IMR-90 (cell line): Measurements from ENCODE around the gene MIER3. TPM values are rescaled to one million over a fixed set of nuclear protein-coding genes. Genes with fewer than 3 reads are reported as not detected.

ENCODE experiments used
- ATAC-seq: fragments of 200-7000 bp; cut with Tn5 transposase; 2 replicates; pipeline ENCODE4 v1.9.1; 2020; ENCODE audit warnings: low read depth, mild to moderate bottlenecking, moderate library complexity
- BruUV-seq: library from RNA; stranded (reverse); fragments of 400-500 nt; replicated peaks from 2 replicates; lab custom pipeline; 2021; lab: Mats Ljungman, UMichigan
- CTCF ChIA-PET: fragments of 300-600 bp; formaldehyde crosslinking; extraction: SDS; loops from one replicate; lab custom pipeline; 2021; ENCODE audit warnings: antibody characterized with exemption; lab: Yijun Ruan, JAX
- POLR2A ChIA-PET: fragments of 300-600 bp; sonication (Branson Sonifier 250); formaldehyde crosslinking; loops from one replicate; lab custom pipeline; 2022; ENCODE audit warnings: antibody characterized with exemption; ENCODE audit not compliant: unreplicated experiment; lab: Charles Lee
- DNase-seq: peaks from one replicate; pipeline ENCODE4 v3.0.0; 2013
- H2AFZ ChIP-seq: replicated peaks from 2 replicates; pipeline ENCODE3; 2013; ENCODE audit warnings: low read length, mild to moderate bottlenecking; ENCODE audit not compliant: poor library complexity
- H2AK5ac ChIP-seq: 2 replicates; pipeline ENCODE4 v1.6.1; 2013; ENCODE audit warnings: low read depth, low read length, inconsistent platforms
- H2AK9ac ChIP-seq: replicated peaks from 2 replicates; pipeline ENCODE3; 2013; ENCODE audit warnings: mild to moderate bottlenecking, low read depth, low read length, moderate library complexity; ENCODE audit not compliant: poor library complexity
- H2BK120ac ChIP-seq: 2 replicates; pipeline ENCODE4 v1.6.1; 2013; ENCODE audit warnings: low read depth, low read length, inconsistent platforms
- H2BK15ac ChIP-seq: 3 replicates; pipeline ENCODE4 v1.6.1; 2013; ENCODE audit warnings: low read depth, low read length, inconsistent platforms
- H2BK20ac ChIP-seq: 2 replicates; pipeline ENCODE4 v1.6.1; 2013; ENCODE audit warnings: low read depth, mild to moderate bottlenecking, inconsistent platforms, low read length, moderate library complexity
- H2BK5ac ChIP-seq: 2 replicates; pipeline ENCODE4 v1.6.1; 2013; ENCODE audit warnings: mild to moderate bottlenecking, low read depth, low read length, inconsistent platforms; ENCODE audit not compliant: poor library complexity, severe bottlenecking
- H3K14ac ChIP-seq: replicated peaks from 2 replicates; pipeline ENCODE4 v1.6.1; 2013; ENCODE audit warnings: low read depth, low read length, inconsistent platforms
- H3K18ac ChIP-seq: 2 replicates; pipeline ENCODE4 v1.6.1; 2013; ENCODE audit warnings: low read depth, low read length, control low read depth
- H3K23ac ChIP-seq: 2 replicates; pipeline ENCODE4 v1.6.1; 2013; ENCODE audit warnings: low read depth, low read length, inconsistent platforms
- H3K27ac ChIP-seq: 2 replicates; pipeline ENCODE4 v1.5.1; 2013; ENCODE audit warnings: mild to moderate bottlenecking, control low read depth, low read length; ENCODE audit not compliant: insufficient read depth
- H3K27me3 ChIP-seq: 2 replicates; pipeline ENCODE4 v1.6.1; 2013; ENCODE audit warnings: low read length; ENCODE audit not compliant: control insufficient read depth, insufficient read depth
- H3K36me3 ChIP-seq: 2 replicates; pipeline ENCODE4 v1.6.1; 2013; ENCODE audit warnings: low read length, mixed read lengths; ENCODE audit not compliant: control insufficient read depth, insufficient read depth
- H3K4ac ChIP-seq: 2 replicates; pipeline ENCODE4 v1.6.1; 2013; ENCODE audit warnings: low read depth, low read length, inconsistent platforms
- H3K4me1 ChIP-seq: 2 replicates; pipeline ENCODE4 v1.6.1; 2013; ENCODE audit warnings: low read length, mixed read lengths; ENCODE audit not compliant: control insufficient read depth, insufficient read depth
- H3K4me2 ChIP-seq: 2 replicates; pipeline ENCODE4 v1.6.1; 2013; ENCODE audit warnings: low read depth, mild to moderate bottlenecking, control low read depth, low read length, moderate library complexity
- H3K4me3 ChIP-seq: 2 replicates; pipeline ENCODE4 v1.5.1; 2013; ENCODE audit warnings: low read depth, mild to moderate bottlenecking, control low read depth, low read length, moderate library complexity; ENCODE audit not compliant: insufficient read depth
- H3K56ac ChIP-seq: 2 replicates; pipeline ENCODE4 v1.6.1; 2013; ENCODE audit warnings: low read length, inconsistent platforms; ENCODE audit not compliant: insufficient read depth; ENCODE audit errors: extremely low read depth
- H3K79me1 ChIP-seq, 2 experiments: 2 replicates each; pipeline ENCODE4 v1.6.1; 2013; ENCODE audit warnings: low read length in 2 of 2, inconsistent platforms in 1 of 2, low read depth in 1 of 2
- H3K9ac ChIP-seq: 2 replicates; pipeline ENCODE4 v1.6.1; 2013; ENCODE audit warnings: low read depth, low read length, control low read depth
- H3K9me1 ChIP-seq: 2 replicates; pipeline ENCODE4 v1.6.1; 2013; ENCODE audit warnings: low read length, inconsistent platforms; ENCODE audit not compliant: insufficient read depth
- H3K9me3 ChIP-seq: 2 replicates; pipeline ENCODE4 v1.6.1; 2013; ENCODE audit warnings: low read length; ENCODE audit not compliant: control insufficient read depth, insufficient read depth
- H4K20me1 ChIP-seq: 2 replicates; pipeline ENCODE4 v1.6.1; 2013; ENCODE audit warnings: low read length, inconsistent platforms; ENCODE audit not compliant: insufficient read depth
- H4K5ac ChIP-seq: 2 replicates; pipeline ENCODE4 v1.6.1; 2013; ENCODE audit warnings: mild to moderate bottlenecking, low read depth, low read length, control low read depth
- H4K8ac ChIP-seq, 2 experiments: 2 replicates each; pipeline ENCODE4 v1.6.1; 2013; ENCODE audit warnings: low read depth in 2 of 2, low read length in 2 of 2, control low read depth in 1 of 2, inconsistent platforms in 1 of 2
- H4K91ac ChIP-seq: 2 replicates; pipeline ENCODE4 v1.6.1; 2013; ENCODE audit warnings: low read depth, low read length, inconsistent platforms; ENCODE audit not compliant: insufficient read depth
- BHLHE40 ChIP-seq: fragments of 150-350 bp; IDR thresholded peaks from 2 replicates; pipeline ENCODE4 v1.6.1; 2016; ENCODE audit warnings: mild to moderate bottlenecking, low read depth, low read length
- CEBPB ChIP-seq: IDR thresholded peaks from 2 replicates; pipeline ENCODE4 v1.6.1; 2012; ENCODE audit warnings: low read depth, low read length, improper control_type of control experiment
- CHD1 ChIP-seq: IDR thresholded peaks from 2 replicates; pipeline ENCODE4 v1.6.1; 2012; ENCODE audit warnings: low read depth, low read length, improper control_type of control experiment
- CTCF ChIP-seq: conservative IDR thresholded peaks from 2 replicates; pipeline ENCODE4 v1.5.1; 2012; ENCODE audit warnings: mild to moderate bottlenecking, low read depth, low read length, improper control_type of control experiment
- ELK1 ChIP-seq: fragments of 150-350 bp; IDR thresholded peaks from 2 replicates; pipeline ENCODE4 v1.6.1; 2016; ENCODE audit warnings: low read depth, mild to moderate bottlenecking, low read length, moderate library complexity, borderline replicate concordance
- FOS ChIP-seq: fragments of 150-350 bp; IDR thresholded peaks from 2 replicates; pipeline ENCODE4 v1.6.1; 2016; ENCODE audit warnings: low read depth, low read length
- MAFK ChIP-seq: IDR thresholded peaks from 2 replicates; pipeline ENCODE4 v1.6.1; 2012; ENCODE audit warnings: low read depth, low read length, improper control_type of control experiment
- MAZ ChIP-seq: IDR thresholded peaks from 2 replicates; pipeline ENCODE4 v1.6.1; 2012; ENCODE audit warnings: low read depth, mild to moderate bottlenecking, low read length, improper control_type of control experiment, moderate library complexity, borderline replicate concordance
- MXI1 ChIP-seq: IDR thresholded peaks from 2 replicates; pipeline ENCODE4 v1.6.1; 2012; ENCODE audit warnings: low read depth, mild to moderate bottlenecking, low read length, moderate library complexity, borderline replicate concordance
- NFE2L2 ChIP-seq: fragments of 150-350 bp; IDR thresholded peaks from 2 replicates; pipeline ENCODE4 v1.6.1; 2016; ENCODE audit warnings: low read depth, mild to moderate bottlenecking, low read length
- POLR2A ChIP-seq: IDR thresholded peaks from 2 replicates; pipeline ENCODE4 v1.6.1; 2012; ENCODE audit warnings: mild to moderate bottlenecking, low read depth, low read length
- RAD21 ChIP-seq: IDR thresholded peaks from 2 replicates; pipeline ENCODE4 v1.6.1; 2012; ENCODE audit warnings: low read length, improper control_type of control experiment
- RCOR1 ChIP-seq: IDR thresholded peaks from 2 replicates; pipeline ENCODE4 v1.6.1; 2012; ENCODE audit warnings: mild to moderate bottlenecking, low read length, improper control_type of control experiment; ENCODE audit not compliant: insufficient replicate concordance
- RFX5 ChIP-seq: IDR thresholded peaks from 2 replicates; pipeline ENCODE4 v1.8.0; 2012; ENCODE audit warnings: low read depth, mild to moderate bottlenecking, low read length, moderate library complexity
- SMC3 ChIP-seq: fragments of 150-350 bp; IDR thresholded peaks from 2 replicates; pipeline ENCODE4 v1.6.1; 2016; ENCODE audit warnings: low read depth, mild to moderate bottlenecking, antibody characterized with exemption, low read length, moderate library complexity
- USF2 ChIP-seq: fragments of 150-350 bp; IDR thresholded peaks from 2 replicates; pipeline ENCODE4 v1.6.1; 2017; ENCODE audit warnings: mild to moderate bottlenecking, antibody characterized with exemption, low read length, low read depth
- WGBS, 2 experiments: methylation state at CpG; one replicate each; pipeline versions ENCODE4 v1.1.5 to v1.1.7; 2013; ENCODE audit warnings: missing lambda C conversion rate in 2 of 2; ENCODE audit not compliant: insufficient read length in 1 of 2; ENCODE audit errors: extremely low coverage in 2 of 2; 5-methylcytosine and 5-hydroxymethylcytosine counted together
- dilution Hi-C: fragments of 300-500 bp; cut with HindIII; formaldehyde crosslinking; loops from one replicate; pipeline ENCODE4 v1.14.3; 2018; ENCODE audit warnings: low sequenced_read_pairs; ENCODE audit not compliant: unreplicated experiment
- in situ Hi-C: fragments of 300-500 bp; cut with MboI; formaldehyde crosslinking; loops from 3 replicates; pipeline ENCODE4 v1.14.3; 2019; ENCODE audit warnings: low sequenced_read_pairs, inconsistent platforms, mixed read lengths
- intact Hi-C: fragments of 100-400 bp; cut with micrococcal nuclease; formaldehyde crosslinking; loops from 2 replicates; pipeline ENCODE4 v1.10.0; 2022
- polyA plus RNA-seq, 3 experiments: library from polyadenylated mRNA; depleted of rRNA; stranded (reverse); fragments of >200 nt; gene quantifications; 2 replicates each; pipeline ENCODE4 v1.2.3, GENCODE V29; 2012; ENCODE audit warnings: low replicate concordance in 1 of 3
- total RNA-seq: library from RNA; depleted of rRNA; stranded (reverse); fragments of >200 nt; gene quantifications from 2 replicates; pipeline ENCODE4 v1.2.3, GENCODE V29; 2012

MIER3 gene
- total and polyA plus RNA-seq, 2 of the 4 experiments (the other 2 are of a cell fraction) = 6.4 to 22.9 TPM

GRCh38 chr5:56954262-56954661, 2.3 kb upstream of the MIER3 start:
- in situ Hi-C loops = no loop called here

More at GRCh38 chr5:56954262-56954661, 2.3 kb upstream of the MIER3 start:
- POLR2A ChIA-PET = no interaction called here
- TF ChIP-seq NFE2L2 (no peak), USF2 (no peak), SMC3 (no peak), RFX5 (no peak), ELK1 (no peak), POLR2A (no peak), CTCF (no peak), MAZ (no peak), FOS (no peak), MAFK (no peak), CEBPB (no peak), MXI1 (no peak), BHLHE40 (no peak), RAD21 (no peak), CHD1 (no peak), RCOR1 (no peak)
- Histone ChIP-seq H3K4me2 (no peak overlapping the region), H3K9me1 (0 out of 2 replicates have a peak, but pooled peaks cover 3% of the 10 kb centered on the region), H2AFZ (no peak overlapping the region), H3K4ac (no peak overlapping the region), H2BK15ac (no peak overlapping the region), H3K27ac (no peak overlapping the region), H3K18ac (no peak overlapping the region), H3K79me1 (peaks cover 5 to 9% of the 10 kb centered on the region in 2 experiments; a peak in 2 of 4 replicates), H4K20me1 (0 out of 2 replicates have a peak, but pooled peaks cover 5% of the 10 kb centered on the region), H2BK120ac (no peak overlapping the region), H3K23ac (no peak overlapping the region), H4K8ac (no peak overlapping the region), H3K9ac (no peak overlapping the region), H4K5ac (no peak overlapping the region), H4K91ac (no peak overlapping the region), H2BK20ac (no peak overlapping the region), H3K4me1 (peaks cover 2% of the 10 kb centered on the region; the same call in 1 of the 2 replicates), H3K56ac (no peak overlapping the region), H3K36me3 (no peaks in the 10 kb centered on the region), H3K4me3 (no peak overlapping the region), H3K27me3 (peaks cover 18% of the 10 kb centered on the region), H3K14ac (no peak overlapping the region), H2AK5ac (no peak overlapping the region), H2BK5ac (no peak overlapping the region), H2AK9ac (no peak overlapping the region), H3K9me3 (no peaks in the 10 kb centered on the region)
- CTCF ChIA-PET = interaction anchor here (0.6 kb wide), 1 partner anchor 10 kb away, joined by 4 read pairs; no protein-coding TSS in a partner anchor
- dilution Hi-C loops (no loop called here), intact Hi-C loops (loop anchor here (5.0 kb wide), 2 partner anchors 183 to 1508 kb away; partner anchors contain the start of gene PLK2)
- ATAC-seq (no peak), DNase-seq (no peak)
- WGBS, 2 experiments = no CpG with 5 or more reads among the region's 1 CpG
- no TSS peak for BruUV-seq
